Breast epithelium (tissue), 3 donors: Measurements from ENCODE around the gene SIT1.

Source experiments
- CTCF ChIP-seq, 3 donors: fragments of 450-650 bp; IDR thresholded peaks; one replicate each; pipeline ENCODE4 v1.5.1; 2016 to 2017; ENCODE audit warnings: antibody characterized with exemption in 3 of 3, mild to moderate bottlenecking in 3 of 3, moderate library complexity in 3 of 3
- POLR2A ChIP-seq: fragments of 450-650 bp; IDR thresholded peaks from one replicate; pipeline ENCODE4 v1.6.1; 2016; ENCODE audit warnings: antibody characterized with exemption, mild to moderate bottlenecking, moderate library complexity
- POLR2AphosphoS5 ChIP-seq, 3 donors: sonication (generic); formaldehyde crosslinking; IDR thresholded peaks; one replicate each; pipeline ENCODE4 v1.6.1; 2017; ENCODE audit warnings: antibody characterized with exemption in 3 of 3

GRCh38 chr9:35659340-35659739 lies 8.6 kb upstream of the SIT1 start:
- no peak for TF ChIP-seq CTCF (IDR thresholded peaks at IDR 0.05)
- no peak for TF ChIP-seq POLR2AphosphoS5 (IDR thresholded peaks at IDR 0.05)
- TF ChIP-seq POLR2A = no peak
